ENCODE data around the gene FMN2. TPM values are rescaled to one million over a fixed set of nuclear protein-coding genes. Genes with fewer than 3 reads are reported as not detected.

Gene FMN2
- total and polyA plus RNA-seq, 3 donors from 2014 or later, result 3.8 to 8.3 (median 4.3) TPM

- Histone ChIP-seq H3K9me3 (no peaks in the 10 kb centered on the region), H3K27ac (no peak overlapping the region), H3K4me1 (no peaks in the 10 kb centered on the region), H3K36me3 (ENCODE audit: low read depth, missing control alignments) (no peaks in the 10 kb centered on the region), H3K4me3 (no peak overlapping the region), H3K27me3 (no peaks in the 10 kb centered on the region)
- 50 to 58% methylated on average over 5 of the region's 5 CpGs for WGBS, 2 donors
- no peak for TF ChIP-seq CTCF (IDR thresholded peaks at IDR 0.05)
- TF ChIP-seq POLR2A (IDR thresholded peaks at IDR 0.05), result no peak
- intact Hi-C loops (cut with DNase I; ENCODE audit: low total_unique reads), result no loop called here
- DNase-seq, result no peak
Measured at GRCh38 chr1:240337781-240338180, 246.1 kb downstream of the FMN2 start.

GRCh38 chr1:240338837-240339236 is 247.2 kb downstream of the FMN2 start:
- H3K4me3 ChIP-seq, result no peak overlapping the region
- H3K36me3 ChIP-seq (ENCODE audit: low read depth, missing control alignments), result no peaks in the 10 kb centered on the region
- no peak overlapping the region for H3K27ac ChIP-seq
- WGBS, 2 donors, result 92 to 94% methylated on average over 9 of the region's 9 CpGs
- DNase-seq, result peak; percentile 14
- H3K4me1 ChIP-seq, result no peaks in the 10 kb centered on the region
- intact Hi-C loops (cut with DNase I; ENCODE audit: low total_unique reads), result no loop called here
- H3K27me3 ChIP-seq, result no peaks in the 10 kb centered on the region
- TF ChIP-seq CTCF (IDR thresholded peaks at IDR 0.05), result no peak
- TF ChIP-seq POLR2A (IDR thresholded peaks at IDR 0.05), result no peak
- no peaks in the 10 kb centered on the region for H3K9me3 ChIP-seq

- TF ChIP-seq CTCF (IDR thresholded peaks at IDR 0.05), result no peak
- TF ChIP-seq POLR2A (IDR thresholded peaks at IDR 0.05), result no peak
- H3K4me1 ChIP-seq, result no peaks in the 10 kb centered on the region
- no peaks in the 10 kb centered on the region for H3K27me3 ChIP-seq
- DNase-seq, result no peak
- WGBS, 2 donors, result 77 to 85% methylated on average over 6 of the region's 6 CpGs
- no peak overlapping the region for H3K4me3 ChIP-seq
- intact Hi-C loops (cut with DNase I; ENCODE audit: low total_unique reads), result no loop called here
- no peaks in the 10 kb centered on the region for H3K36me3 ChIP-seq (ENCODE audit: low read depth, missing control alignments)
- no peaks in the 10 kb centered on the region for H3K9me3 ChIP-seq
- H3K27ac ChIP-seq, result no peak overlapping the region
Measured at GRCh38 chr1:240341365-240342250, 249.9 kb downstream of the FMN2 start.

- H3K4me3 ChIP-seq, result no peak overlapping the region
- 81 to 86% methylated on average over 3 of the region's 3 CpGs for WGBS, 2 donors
- TF ChIP-seq POLR2A (IDR thresholded peaks at IDR 0.05) (no peak), CTCF (IDR thresholded peaks at IDR 0.05) (no peak)
- no peaks in the 10 kb centered on the region for H3K36me3 ChIP-seq (ENCODE audit: low read depth, missing control alignments)
- H3K9me3 ChIP-seq, result no peaks in the 10 kb centered on the region
- intact Hi-C loops (cut with DNase I; ENCODE audit: low total_unique reads), result no loop called here
- no peak overlapping the region for H3K27ac ChIP-seq
- no peaks in the 10 kb centered on the region for H3K4me1 ChIP-seq
- H3K27me3 ChIP-seq, result no peaks in the 10 kb centered on the region
- DNase-seq, result no peak
Measured at GRCh38 chr1:240342251-240342625, 250.6 kb downstream of the FMN2 start.

- Histone ChIP-seq H3K9me3 (no peaks in the 10 kb centered on the region), H3K4me1 (no peaks in the 10 kb centered on the region), H3K36me3 (ENCODE audit: low read depth, missing control alignments) (no peaks in the 10 kb centered on the region), H3K4me3 (no peak overlapping the region), H3K27ac (no peak overlapping the region), H3K27me3 (no peaks in the 10 kb centered on the region)
- WGBS, 2 donors, result 71% methylated on average over 2 of the region's 2 CpGs
- TF ChIP-seq CTCF (IDR thresholded peaks at IDR 0.05) (no peak), POLR2A (IDR thresholded peaks at IDR 0.05) (no peak)
- no peak for DNase-seq
- intact Hi-C loops (cut with DNase I; ENCODE audit: low total_unique reads), result no loop called here
Measured at GRCh38 chr1:240343045-240343444, 251.4 kb downstream of the FMN2 start.
